Osteocyte (in vitro differentiated cells): ENCODE data around the gene LIN7B. TPM values are rescaled to one million over a fixed set of nuclear protein-coding genes. Genes with fewer than 3 reads are reported as not detected.

Source experiments
- DNase-seq: peaks from one replicate; pipeline ENCODE4 v3.0.0; 2021; ENCODE audit warnings: mixed read lengths; ENCODE audit not compliant: unreplicated experiment; ENCODE audit errors: extremely low spot score
- H3K27ac Mint-ChIP-seq: one replicate; pipeline ENCODE4 v1.8.0; 2021; ENCODE audit warnings: mild to moderate bottlenecking, mixed read lengths; ENCODE audit not compliant: unreplicated experiment
- H3K27me3 Mint-ChIP-seq: one replicate; pipeline ENCODE4 v1.8.0; 2021; ENCODE audit warnings: mixed read lengths; ENCODE audit not compliant: unreplicated experiment
- H3K36me3 Mint-ChIP-seq: one replicate; pipeline ENCODE4 v1.8.0; 2021; ENCODE audit warnings: mixed read lengths; ENCODE audit not compliant: unreplicated experiment
- H3K4me1 Mint-ChIP-seq: one replicate; pipeline ENCODE4 v1.8.0; 2021; ENCODE audit warnings: mixed read lengths; ENCODE audit not compliant: unreplicated experiment
- H3K4me3 Mint-ChIP-seq: one replicate; pipeline ENCODE4 v1.8.0; 2021; ENCODE audit warnings: mild to moderate bottlenecking, moderate library complexity, mixed read lengths; ENCODE audit not compliant: unreplicated experiment
- H3K9me3 Mint-ChIP-seq: one replicate; pipeline ENCODE4 v1.8.0; 2021; ENCODE audit warnings: mixed read lengths; ENCODE audit not compliant: unreplicated experiment
- total RNA-seq: library from RNA; stranded (reverse); gene quantifications from 2 replicates; pipeline ENCODE4 v1.2.1, GENCODE V29; 2021
- TF ChIP-seq, protein P1 (sequence below): fragments of 200-600 bp; sonication (generic); IDR thresholded peaks from 2 replicates; pipeline ENCODE4 v1.5.0; 2021; ENCODE audit warnings: antibody characterized with exemption, mild to moderate bottlenecking, moderate library complexity

The LIN7B gene
- total RNA-seq, 1 donor from 2014 or later: 9.9 TPM

- H3K36me3 Mint-ChIP-seq: peaks cover 8% of the 10 kb centered on the region
- peak within 1 kb of the TSS; percentile 86 for H3K4me3 Mint-ChIP-seq
- TF ChIP-seq, protein P1, sequence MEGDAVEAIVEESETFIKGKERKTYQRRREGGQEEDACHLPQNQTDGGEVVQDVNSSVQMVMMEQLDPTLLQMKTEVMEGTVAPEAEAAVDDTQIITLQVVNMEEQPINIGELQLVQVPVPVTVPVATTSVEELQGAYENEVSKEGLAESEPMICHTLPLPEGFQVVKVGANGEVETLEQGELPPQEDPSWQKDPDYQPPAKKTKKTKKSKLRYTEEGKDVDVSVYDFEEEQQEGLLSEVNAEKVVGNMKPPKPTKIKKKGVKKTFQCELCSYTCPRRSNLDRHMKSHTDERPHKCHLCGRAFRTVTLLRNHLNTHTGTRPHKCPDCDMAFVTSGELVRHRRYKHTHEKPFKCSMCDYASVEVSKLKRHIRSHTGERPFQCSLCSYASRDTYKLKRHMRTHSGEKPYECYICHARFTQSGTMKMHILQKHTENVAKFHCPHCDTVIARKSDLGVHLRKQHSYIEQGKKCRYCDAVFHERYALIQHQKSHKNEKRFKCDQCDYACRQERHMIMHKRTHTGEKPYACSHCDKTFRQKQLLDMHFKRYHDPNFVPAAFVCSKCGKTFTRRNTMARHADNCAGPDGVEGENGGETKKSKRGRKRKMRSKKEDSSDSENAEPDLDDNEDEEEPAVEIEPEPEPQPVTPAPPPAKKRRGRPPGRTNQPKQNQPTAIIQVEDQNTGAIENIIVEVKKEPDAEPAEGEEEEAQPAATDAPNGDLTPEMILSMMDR: no peak
- peaks cover 2% of the 10 kb centered on the region for H3K27me3 Mint-ChIP-seq
- peaks cover 13% of the 10 kb centered on the region for H3K4me1 Mint-ChIP-seq
- peak within 1 kb of the TSS; percentile 87 for H3K27ac Mint-ChIP-seq
- peak; percentile 95 for DNase-seq
- H3K9me3 Mint-ChIP-seq: peaks cover 3% of the 10 kb centered on the region
Observed at GRCh38 chr19:49157445-49158224, 43.5 kb downstream of the LIN7B start, which contains the start of gene TRPM4. TRPM4 (plus strand) TSS chr19:49157792; CDS start chr19:49157867, 75 bp downstream.

GRCh38 chr19:49160450-49161189, 46.5 kb downstream of the LIN7B start:
- Mint-ChIP-seq H3K9me3 (no peaks in the 10 kb centered on the region), H3K27ac (no peak overlapping the region), H3K36me3 (peaks cover 8% of the 10 kb centered on the region), H3K4me3 (no peak overlapping the region), H3K27me3 (no peaks in the 10 kb centered on the region), H3K4me1 (peaks cover 11% of the 10 kb centered on the region)
- TF ChIP-seq, protein P1: no peak
- no peak for DNase-seq

- Mint-ChIP-seq H3K36me3 (peaks cover 10% of the 10 kb centered on the region), H3K9me3 (no peaks in the 10 kb centered on the region), H3K4me1 (peaks cover 11% of the 10 kb centered on the region), H3K27me3 (no peaks in the 10 kb centered on the region), H3K27ac (no peak overlapping the region), H3K4me3 (no peak overlapping the region)
- TF ChIP-seq, protein P1: no peak
- no peak for DNase-seq
Observed at GRCh38 chr19:49161987-49162386, 47.8 kb downstream of the LIN7B start.

DNA sequence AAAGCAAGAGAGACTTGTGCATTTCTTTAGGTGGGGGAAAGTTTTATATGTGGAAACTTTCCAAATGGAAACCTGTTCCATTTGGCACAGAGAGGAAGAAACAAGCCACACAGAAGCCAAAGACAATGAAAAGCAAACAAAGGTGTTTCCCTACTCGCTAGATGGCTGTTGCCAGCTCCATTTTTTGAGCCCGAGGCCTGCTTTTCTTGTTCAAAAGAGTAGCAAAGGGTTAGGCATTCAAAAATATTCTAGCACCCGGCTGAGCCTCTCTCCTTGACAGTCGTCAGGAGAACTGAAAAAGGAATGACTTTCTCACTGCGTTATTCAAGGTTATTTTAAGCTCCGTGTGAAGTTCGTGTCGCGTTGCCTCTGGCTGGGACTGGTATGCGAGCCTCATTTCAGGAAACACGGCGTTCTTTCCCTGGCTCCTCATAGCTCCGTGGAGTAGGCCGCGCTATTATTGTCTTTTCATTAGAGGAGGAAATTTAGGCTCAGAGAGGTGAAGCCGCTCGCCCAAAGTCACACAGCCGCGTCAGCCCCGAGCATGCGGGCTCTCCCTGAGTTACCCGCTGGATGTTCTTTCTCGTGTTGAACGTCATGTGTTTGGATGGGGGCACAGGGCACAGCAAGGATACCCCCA, 51.1 kb downstream of the LIN7B start:
- DNase-seq: no peak
- Mint-ChIP-seq H3K4me1 (no peaks in the 10 kb centered on the region), H3K27ac (no peak overlapping the region), H3K4me3 (no peak overlapping the region), H3K36me3 (peaks cover 8% of the 10 kb centered on the region), H3K27me3 (no peaks in the 10 kb centered on the region), H3K9me3 (no peaks in the 10 kb centered on the region)
- TF ChIP-seq, protein P1: no peak
